HG02981 (cell line): ENCODE measurements around the gene ACSBG1.

Experiments used
- ATAC-seq: cut with Tn5 transposase; IDR thresholded peaks from one replicate; pipeline ENCODE4 v1.9.1; 2021; ENCODE audit warnings: mild to moderate bottlenecking, moderate library complexity; ENCODE audit not compliant: unreplicated experiment

ACSBG1 gene

DNA sequence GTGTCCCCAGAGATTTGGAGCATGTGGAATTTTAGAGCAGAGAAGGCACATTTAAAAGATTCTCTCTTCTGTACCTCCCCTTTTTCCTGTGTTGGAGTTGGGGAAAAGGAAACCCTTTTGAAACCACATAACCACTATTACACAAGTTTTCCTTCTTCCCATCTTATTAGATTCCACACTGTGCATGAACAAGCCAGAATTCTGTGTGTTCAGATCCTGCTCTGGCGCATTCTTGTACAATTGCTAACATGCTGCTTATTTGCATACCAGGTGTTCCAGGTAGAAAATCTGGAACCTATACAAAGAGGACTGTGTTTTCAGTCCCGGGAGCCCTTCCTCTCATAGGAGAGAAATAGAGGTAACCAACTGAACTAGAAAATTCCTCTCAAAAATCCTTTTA is 100.6 kb downstream of the ACSBG1 start:
- ATAC-seq = no peak

DNA sequence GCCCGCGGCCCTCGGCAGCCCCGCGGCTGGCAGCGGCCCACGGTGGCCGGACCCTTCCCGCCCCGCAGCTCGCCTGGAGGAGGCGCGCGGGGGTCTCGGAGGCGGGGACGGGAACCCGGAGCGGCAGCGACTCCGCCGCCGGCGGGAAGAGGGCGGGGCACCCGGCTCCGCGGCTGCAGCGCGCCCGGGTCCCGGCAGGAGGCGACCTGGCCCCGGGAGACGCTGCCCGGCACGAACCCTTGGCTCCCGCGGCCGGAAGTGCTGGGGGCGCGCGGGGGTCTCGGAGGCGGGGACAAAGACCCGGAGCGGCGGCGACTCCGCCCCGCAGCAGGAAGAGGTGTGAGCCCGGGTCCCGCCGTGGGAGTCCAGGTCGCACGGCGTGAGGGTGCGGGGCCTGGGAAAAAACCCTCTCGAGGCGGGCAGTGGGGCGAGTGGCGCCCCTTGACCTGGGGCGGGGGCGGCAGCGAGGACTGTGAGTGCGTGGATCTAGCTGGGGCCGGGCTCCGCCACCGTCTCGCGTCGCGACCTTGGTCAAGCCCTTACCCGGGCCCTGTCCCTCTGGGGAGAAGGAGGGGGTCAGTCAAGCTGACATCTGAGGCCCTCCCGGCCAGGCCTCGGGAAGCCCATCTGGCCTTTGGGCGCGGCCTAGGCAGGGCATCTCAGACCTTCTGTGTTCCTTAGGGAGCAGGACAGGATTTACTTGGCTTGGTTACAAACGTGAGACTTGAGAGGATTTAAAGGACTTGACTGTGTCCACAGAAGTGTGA is 102.9 kb downstream of the ACSBG1 start, which contains the start of gene CIB2:
CIB2 (minus strand) TSS at position 151 of the 767 bp plus-strand sequence. CDS start 230 bp downstream, outside the sequence.
- ATAC-seq = no peak

DNA sequence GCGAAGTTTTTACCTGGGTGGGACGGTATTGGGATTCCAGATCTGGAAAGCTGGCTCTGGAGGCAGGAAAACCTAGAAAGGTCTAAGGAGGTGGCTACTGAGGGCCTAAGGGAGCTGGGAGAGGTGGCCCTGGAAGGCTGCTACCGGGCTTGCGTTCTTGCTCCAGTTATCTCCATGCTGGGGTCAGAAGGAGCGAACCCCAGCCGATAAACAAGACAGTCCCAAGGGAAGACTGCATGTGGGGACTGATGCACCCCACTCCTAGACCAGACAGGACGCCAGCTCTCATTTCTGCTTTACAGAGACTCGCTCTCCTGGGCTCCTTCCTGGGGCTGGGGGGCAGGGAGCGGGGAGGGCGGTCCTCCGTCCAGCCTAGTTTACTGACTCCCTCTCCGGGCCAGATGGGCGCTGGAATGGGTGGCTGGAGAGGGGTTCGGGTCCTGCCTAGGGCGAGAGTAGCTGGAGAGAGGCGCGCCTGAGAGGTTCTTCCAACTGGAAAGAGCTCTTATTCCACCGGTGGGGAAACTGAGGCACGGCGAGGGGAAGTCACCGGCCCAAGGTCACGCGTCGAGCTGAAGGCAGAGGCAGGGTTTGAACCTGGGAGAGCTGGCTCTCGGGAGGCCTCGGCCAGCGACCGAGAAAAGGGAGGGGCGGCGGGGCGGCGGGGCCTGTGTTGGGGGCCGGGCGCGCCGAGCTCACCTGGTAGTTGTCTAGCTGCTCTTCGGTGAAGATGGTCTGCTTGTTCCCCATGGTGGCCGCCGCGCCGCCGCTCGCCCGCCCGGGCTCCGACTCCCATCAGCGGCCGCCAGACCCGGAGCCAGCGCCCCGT is 103.7 kb downstream of the ACSBG1 start:
- ATAC-seq = no peak

DNA sequence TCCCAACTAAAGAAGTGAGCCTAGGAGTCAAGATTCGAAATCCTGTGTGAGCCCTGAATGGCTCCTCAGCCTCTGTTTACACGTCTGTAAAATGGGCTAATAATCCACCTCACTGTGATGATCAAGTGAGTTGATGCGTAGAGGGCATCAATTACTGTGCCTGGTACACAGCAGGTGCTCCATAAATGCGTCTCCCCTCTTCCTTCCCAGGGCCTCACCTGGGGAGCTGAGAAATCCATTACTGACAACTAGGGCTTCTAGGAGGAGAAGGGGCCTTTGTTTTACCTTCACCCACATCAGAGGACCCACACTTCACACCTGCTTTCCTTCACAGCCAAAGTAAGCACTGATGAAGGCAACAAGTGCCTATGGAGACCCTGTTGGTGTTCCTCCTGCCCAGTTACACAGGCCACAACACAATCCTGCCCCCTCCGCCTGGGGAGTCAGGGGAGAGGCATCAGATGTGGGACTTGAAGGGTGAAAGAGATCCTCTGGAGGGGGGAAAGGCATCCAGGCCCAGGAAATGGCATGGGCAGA is 104.5 kb downstream of the ACSBG1 start:
- ATAC-seq = no peak

DNA sequence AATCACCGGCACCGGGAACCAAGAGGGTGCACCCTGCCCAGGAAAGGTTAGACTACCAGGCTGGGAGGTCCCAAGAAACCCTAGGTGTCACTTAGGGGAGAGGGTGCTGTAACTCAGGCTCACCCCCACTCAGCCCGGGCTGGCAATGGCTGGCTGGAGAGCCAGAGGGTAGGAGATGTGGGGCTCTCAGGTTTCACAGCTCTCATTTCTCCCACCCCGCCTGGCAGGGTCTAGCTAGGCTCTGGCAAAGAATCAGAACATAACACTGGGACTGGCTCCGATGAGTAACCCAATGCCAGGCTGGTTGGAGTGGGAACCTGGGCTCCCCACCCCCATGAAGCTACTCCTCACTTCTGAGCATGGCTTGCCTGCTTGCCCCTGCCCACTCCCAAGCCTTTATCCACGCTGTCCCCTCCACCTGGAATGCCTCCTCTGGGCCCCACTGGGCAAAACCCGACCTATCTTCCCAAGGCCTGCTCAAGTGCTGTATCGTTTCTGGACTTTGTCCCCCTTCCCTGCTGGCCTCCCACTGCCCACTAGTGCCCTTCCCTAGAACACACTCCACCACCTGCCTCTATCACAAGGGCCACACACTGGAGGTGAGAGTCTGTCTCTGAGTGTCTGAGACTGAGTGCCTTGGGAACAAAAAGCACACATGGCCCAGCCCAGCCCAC is 105.2 kb downstream of the ACSBG1 start:
- ATAC-seq = no peak

DNA sequence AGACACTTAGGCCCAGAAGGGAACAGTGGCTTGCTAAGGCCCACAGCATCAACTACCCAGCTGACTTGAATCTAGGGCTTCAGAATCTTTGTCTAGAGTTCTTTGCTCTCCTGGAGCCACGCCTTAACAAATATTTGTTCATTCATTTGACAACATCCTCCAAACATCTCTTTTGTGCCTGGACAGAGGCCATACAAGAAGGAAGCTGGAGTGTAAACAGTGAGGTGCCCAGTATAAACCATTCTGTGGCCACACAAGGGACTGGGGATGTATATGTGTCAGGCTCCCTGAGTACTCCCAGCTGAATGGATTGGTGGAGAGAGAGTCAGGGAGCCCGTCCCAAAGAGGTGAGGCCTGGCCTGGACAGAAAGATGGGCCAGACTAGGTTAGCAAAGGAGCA is 106.5 kb downstream of the ACSBG1 start:
- no peak for ATAC-seq

DNA sequence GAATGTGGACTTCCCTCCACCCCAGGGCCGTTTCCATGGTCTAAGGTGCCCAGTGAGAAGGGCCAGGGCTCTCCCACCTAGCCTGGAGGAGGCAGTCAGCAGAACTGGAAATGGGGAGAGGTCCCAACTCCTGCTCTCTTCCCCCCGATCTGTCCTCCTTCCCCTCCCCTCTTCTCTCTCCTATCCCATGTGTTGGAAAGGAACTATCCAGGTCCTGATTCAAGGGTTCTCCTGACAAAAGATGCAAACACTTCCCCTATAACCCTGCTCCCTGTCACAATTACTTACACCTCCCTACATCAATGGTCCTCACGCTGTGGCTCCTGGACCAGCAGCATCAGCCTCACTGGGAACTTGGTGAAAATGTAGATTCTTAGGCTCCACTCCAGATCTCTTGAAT is 109.1 kb downstream of the ACSBG1 start:
- ATAC-seq = no peak

DNA sequence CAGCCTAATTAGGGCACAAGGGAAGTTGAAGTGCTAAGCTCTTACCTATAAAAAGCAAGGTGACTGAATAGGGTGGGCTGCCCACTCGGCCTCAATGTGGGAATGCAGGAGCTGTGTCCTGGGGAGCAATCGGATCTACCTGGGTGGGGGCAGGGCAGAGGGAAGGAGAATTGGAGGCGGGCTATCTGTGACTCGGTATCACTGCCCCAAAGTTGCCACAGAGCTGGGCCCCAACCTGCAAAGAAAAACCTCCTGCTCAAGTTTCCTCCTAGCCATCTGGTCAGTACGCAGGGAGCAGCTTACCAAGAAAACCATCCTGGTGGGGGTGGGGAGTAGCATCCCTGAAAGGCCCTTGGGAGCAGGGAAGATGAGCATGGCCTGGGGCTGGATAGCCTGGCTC is 113.8 kb downstream of the ACSBG1 start:
- ATAC-seq = no peak
